ENCODE results near the gene SLC7A6OS. TPM values are rescaled to one million over a fixed set of nuclear protein-coding genes. Genes with fewer than 3 reads are reported as not detected.

The SLC7A6OS gene
- total RNA-seq, 1 experiment from 2014 or later: 25.3 TPM

GRCh38 chr16:68249371-68249770 is 61.4 kb downstream of the SLC7A6OS start:
- Histone ChIP-seq H3K27me3 (replicated peaks; ENCODE audit: insufficient read depth, low read depth, low read length, poor library complexity) (no peaks in the 10 kb centered on the region), H3K4me1 (ENCODE audit: insufficient read depth, low read length, poor library complexity, severe bottlenecking) (peaks cover 3% of the 10 kb centered on the region), H3K4me3 (ENCODE audit: low read depth, low read length, poor library complexity, severe bottlenecking) (no peak overlapping the region), H3K9me3 (ENCODE audit: low read depth, low read length, poor library complexity, severe bottlenecking) (no peaks in the 10 kb centered on the region), H3K27ac (ENCODE audit: low read depth, low read length, poor library complexity, severe bottlenecking) (no peak overlapping the region), H3K36me3 (ENCODE audit: insufficient read depth, low read length, poor library complexity, severe bottlenecking) (no peaks in the 10 kb centered on the region)
- ChIA-PET CTCF (interaction anchor here (1.5 kb wide), 1 partner anchor 15 kb away, joined by 6 read pairs; the partner anchor contains the start of gene SLC7A6), POLR2A (ENCODE audit: low non-redundant PET) (no interaction called here)
- BruUV-seq (replicated peaks): no TSS peak
- DNase-seq (ENCODE audit: low spot score): no peak
- TF ChIP-seq CTCF (conservative IDR thresholded peaks at IDR 0.05; ENCODE audit: low read depth, low read length): no peak
- TF ChIP-seq EZH2 (IDR thresholded peaks at IDR 0.05; ENCODE audit: borderline replicate concordance, low read depth, low read length, poor library complexity, severe bottlenecking): no peak
- intact Hi-C loops (cut with micrococcal nuclease; ENCODE audit: unreplicated experiment): no loop called here

Other genes starting within 250 kb of the SLC7A6OS start
- gene NFATC3, start 225.6 kb downstream of the SLC7A6OS start, total RNA-seq (2021): 53.7 and 56.0 TPM in 2 replicates
- 0.19 and 0.35 TPM in 2 replicates for gene ESRP2, start 74.8 kb downstream of the SLC7A6OS start, total RNA-seq (2021)
- 6.8 and 8.1 TPM in 2 replicates for gene PLA2G15, start 65.6 kb downstream of the SLC7A6OS start, total RNA-seq (2021)
- 43.6 and 58.7 TPM in 2 replicates for gene SLC7A6, start 46.4 kb downstream of the SLC7A6OS start, total RNA-seq (2021)
- gene PRMT7, start 73 bp upstream of the SLC7A6OS start, total RNA-seq (2021): 60.2 and 66.2 TPM in 2 replicates
- gene SMPD3, start 137.6 kb upstream of the SLC7A6OS start, total RNA-seq (2021): 0.17 and 0.70 TPM in 2 replicates
- 17.5 and 25.7 TPM in 2 replicates for gene ZFP90, start 228.3 kb upstream of the SLC7A6OS start, total RNA-seq (2021)